GM12875 (cell line): ENCODE results near the gene CCDC122.

ENCODE experiments used
- H3K4me3 ChIP-seq: one replicate; pipeline ENCODE4 v1.5.1; 2011; ENCODE audit warnings: low read depth, low read length, control low read depth
- CTCF ChIP-seq: IDR thresholded peaks from 2 replicates; pipeline ENCODE4 v1.5.1; 2011; ENCODE audit warnings: low read depth, mild to moderate bottlenecking, control low read depth, inconsistent platforms, low read length, moderate library complexity, borderline replicate concordance; ENCODE audit not compliant: insufficient read depth

Gene CCDC122

GRCh38 chr13:43878892-43879754 is at the start of gene CCDC122:
TSS of gene CCDC122 (minus strand) at chr13:43879740. CDS start at chr13:43869376, 10,364 bp downstream.
- H3K4me3 ChIP-seq = peak within 1 kb of the TSS; percentile 87
- TF ChIP-seq CTCF = no peak

GRCh38 chr13:43924549-43925245 is 45.2 kb upstream of the CCDC122 start:
- H3K4me3 ChIP-seq = no peak overlapping the region
- TF ChIP-seq CTCF = no peak

GRCh38 chr13:43920965-43921674 is 41.6 kb upstream of the CCDC122 start:
- H3K4me3 ChIP-seq = no peak overlapping the region
- no peak for TF ChIP-seq CTCF

- TF ChIP-seq CTCF = no peak
- no peak overlapping the region for H3K4me3 ChIP-seq
These were observed 39.1 kb upstream of the CCDC122 start for GRCh38 chr13:43918636-43919035.

GRCh38 chr13:43916828-43917227 is 37.3 kb upstream of the CCDC122 start:
- TF ChIP-seq CTCF = no peak
- H3K4me3 ChIP-seq = no peak overlapping the region

GRCh38 chr13:43915451-43915850 is 35.9 kb upstream of the CCDC122 start:
- no peak overlapping the region for H3K4me3 ChIP-seq
- no peak for TF ChIP-seq CTCF
